Colonic mucosa (tissue), 4 donors: ENCODE data around the gene TCF7L2. TPM values are rescaled to one million over a fixed set of nuclear protein-coding genes. Genes with fewer than 3 reads are reported as not detected.
A peak's percentile ranks its signal among the peaks of the same experiment; 100 is the strongest.

Experiments
- DNase-seq: peaks from one replicate; pipeline ENCODE4 v3.0.0-alpha.2; 2020
- H3K27ac ChIP-seq: fragments of 200-600 bp; one replicate; pipeline ENCODE4 v1.8.0; 2021
- H3K27me3 ChIP-seq: fragments of 200-600 bp; one replicate; pipeline ENCODE4 v1.8.0; 2021
- H3K36me3 ChIP-seq: fragments of 200-600 bp; one replicate; pipeline ENCODE4 v1.8.0; 2021
- H3K4me1 ChIP-seq: fragments of 200-600 bp; one replicate; pipeline ENCODE4 v1.8.0; 2021; ENCODE audit warnings: mild to moderate bottlenecking
- H3K4me3 ChIP-seq: fragments of 200-600 bp; one replicate; pipeline ENCODE4 v1.8.0; 2021
- H3K9ac ChIP-seq, 2 donors: one replicate each; pipeline ENCODE4 v1.7.0; 2013; ENCODE audit warnings: control low read depth in 2 of 2, low read depth in 2 of 2, low read length in 2 of 2
- H3K9me3 ChIP-seq: fragments of 200-600 bp; one replicate; pipeline ENCODE4 v1.8.0; 2021
- intact Hi-C: fragments of 100-400 bp; cut with DNase I; formaldehyde crosslinking; loops from one replicate; pipeline ENCODE4 v1.14.1; 2022
- total RNA-seq, 2 donors: library from RNA; stranded (reverse); fragmentation: NEBNext Ultra II Directional in 1 of 2; extraction: Animal tissue kit (Norgen Biotek cat#: 25700) in 1 of 2; gene quantifications; one replicate each; pipeline ENCODE4 v1.2.1, GENCODE V29; 2021
- TF ChIP-seq, protein P1 (sequence below): fragments of 200-600 bp; IDR thresholded peaks from one replicate; pipeline ENCODE4 v1.8.0; 2022; ENCODE audit warnings: antibody characterized with exemption, mild to moderate bottlenecking
- donor health status: healthy.
- donor health status: DM: no; HTN: no; CAD: no.
- donor health status: DM: no; HTN: no; CAD: no.

The TCF7L2 gene
- total RNA-seq, 2 donors from 2014 or later = 65.1 to 98.9 TPM

- Histone ChIP-seq H3K9me3 (no peaks in the 10 kb centered on the region), H3K9ac (no peak overlapping the region), H3K27me3 (no peaks in the 10 kb centered on the region), H3K36me3 (no peaks in the 10 kb centered on the region), H3K4me3 (no peak overlapping the region), H3K27ac (no peak overlapping the region), H3K4me1 (peaks cover 11% of the 10 kb centered on the region)
- TF ChIP-seq, protein P1, sequence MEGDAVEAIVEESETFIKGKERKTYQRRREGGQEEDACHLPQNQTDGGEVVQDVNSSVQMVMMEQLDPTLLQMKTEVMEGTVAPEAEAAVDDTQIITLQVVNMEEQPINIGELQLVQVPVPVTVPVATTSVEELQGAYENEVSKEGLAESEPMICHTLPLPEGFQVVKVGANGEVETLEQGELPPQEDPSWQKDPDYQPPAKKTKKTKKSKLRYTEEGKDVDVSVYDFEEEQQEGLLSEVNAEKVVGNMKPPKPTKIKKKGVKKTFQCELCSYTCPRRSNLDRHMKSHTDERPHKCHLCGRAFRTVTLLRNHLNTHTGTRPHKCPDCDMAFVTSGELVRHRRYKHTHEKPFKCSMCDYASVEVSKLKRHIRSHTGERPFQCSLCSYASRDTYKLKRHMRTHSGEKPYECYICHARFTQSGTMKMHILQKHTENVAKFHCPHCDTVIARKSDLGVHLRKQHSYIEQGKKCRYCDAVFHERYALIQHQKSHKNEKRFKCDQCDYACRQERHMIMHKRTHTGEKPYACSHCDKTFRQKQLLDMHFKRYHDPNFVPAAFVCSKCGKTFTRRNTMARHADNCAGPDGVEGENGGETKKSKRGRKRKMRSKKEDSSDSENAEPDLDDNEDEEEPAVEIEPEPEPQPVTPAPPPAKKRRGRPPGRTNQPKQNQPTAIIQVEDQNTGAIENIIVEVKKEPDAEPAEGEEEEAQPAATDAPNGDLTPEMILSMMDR = no peak
- intact Hi-C loops = no loop called here
- DNase-seq = no peak
These were observed 50.4 kb downstream of the TCF7L2 start for GRCh38 chr10:113000442-113000841.

DNA sequence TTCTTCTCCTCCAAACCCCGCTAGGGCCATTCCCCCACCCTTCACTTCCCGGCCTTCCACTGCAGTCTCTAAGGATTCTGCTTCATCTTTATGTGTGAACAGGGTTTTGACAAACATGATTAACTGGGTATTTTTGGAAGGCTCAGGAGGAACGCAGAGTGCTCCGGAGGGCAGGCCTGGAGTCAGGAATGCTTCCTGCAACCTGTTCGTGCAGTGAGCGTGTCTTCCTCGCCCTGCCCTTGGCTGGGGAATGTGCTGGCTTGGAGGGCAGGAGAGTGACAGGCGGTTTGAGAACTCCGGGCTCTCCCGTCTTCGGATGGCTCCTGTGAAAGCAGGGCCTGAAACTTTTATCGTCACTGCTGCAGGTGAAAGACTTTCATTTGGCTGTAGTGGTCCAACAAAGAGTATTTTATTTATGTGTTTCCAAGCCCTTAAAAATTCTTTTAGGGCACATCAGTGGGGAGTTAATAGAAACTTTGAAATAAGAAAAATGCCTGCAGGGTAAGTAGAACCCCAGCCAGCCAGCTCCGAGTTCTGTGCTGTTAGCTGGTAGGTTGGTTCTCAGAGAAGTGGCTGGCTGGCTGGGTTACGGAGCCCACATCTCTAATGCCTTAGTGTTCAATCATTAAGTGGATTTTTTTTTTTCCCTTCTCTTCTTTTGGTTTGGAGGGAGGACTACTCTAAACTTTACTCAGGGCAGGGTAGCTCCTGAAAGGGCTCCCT lies 51.0 kb downstream of the TCF7L2 start:
- H3K27ac ChIP-seq = no peak overlapping the region
- peaks cover 12% of the 10 kb centered on the region for H3K4me1 ChIP-seq
- H3K9me3 ChIP-seq = no peaks in the 10 kb centered on the region
- TF ChIP-seq, protein P1 = no peak
- H3K27me3 ChIP-seq = no peaks in the 10 kb centered on the region
- H3K36me3 ChIP-seq = no peaks in the 10 kb centered on the region
- peak; percentile 37 for DNase-seq
- intact Hi-C loops = no loop called here
- H3K9ac ChIP-seq = no peak overlapping the region
- H3K4me3 ChIP-seq = no peak overlapping the region

GRCh38 chr10:113001599-113002448 lies 51.8 kb downstream of the TCF7L2 start:
- peaks cover 15% of the 10 kb centered on the region for H3K4me1 ChIP-seq
- intact Hi-C loops = no loop called here

DNA sequence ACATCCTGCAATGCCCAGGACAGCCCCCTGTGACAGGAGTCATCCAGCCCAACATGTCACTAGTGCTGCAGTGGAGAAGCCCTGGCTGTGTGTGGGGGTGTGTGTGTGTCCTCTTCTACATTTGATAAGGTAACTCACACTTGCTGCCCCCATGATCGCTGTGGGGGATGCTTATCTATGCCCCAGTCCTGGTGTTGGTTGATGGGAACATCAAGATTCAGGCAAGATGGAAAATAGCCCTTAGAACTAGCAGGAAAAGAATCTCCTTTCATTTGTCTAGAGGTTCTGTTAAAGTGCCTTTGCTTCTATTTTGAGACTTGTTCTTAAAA lies 52.4 kb downstream of the TCF7L2 start:
- H3K4me1 ChIP-seq = peaks cover 15% of the 10 kb centered on the region
- no peak overlapping the region for H3K27ac ChIP-seq
- DNase-seq = no peak
- H3K9ac ChIP-seq = no peak overlapping the region
- TF ChIP-seq, protein P1 = no peak
- H3K4me3 ChIP-seq = no peak overlapping the region
- no peaks in the 10 kb centered on the region for H3K9me3 ChIP-seq
- no peaks in the 10 kb centered on the region for H3K36me3 ChIP-seq
- intact Hi-C loops = no loop called here
- no peaks in the 10 kb centered on the region for H3K27me3 ChIP-seq

More at GRCh38 chr10:113001599-113002448, 51.8 kb downstream of the TCF7L2 start:
- TF ChIP-seq, protein P1 = no peak
- H3K4me3 ChIP-seq = no peak overlapping the region
- H3K36me3 ChIP-seq = no peaks in the 10 kb centered on the region
- no peaks in the 10 kb centered on the region for H3K9me3 ChIP-seq
- no peak overlapping the region for H3K9ac ChIP-seq
- no peaks in the 10 kb centered on the region for H3K27me3 ChIP-seq
- H3K27ac ChIP-seq = no peak overlapping the region
- DNase-seq = no peak

GRCh38 chr10:113003052-113003451 lies 53.0 kb downstream of the TCF7L2 start:
- H3K4me3 ChIP-seq = no peak overlapping the region
- H3K27ac ChIP-seq = no peak overlapping the region
- no peaks in the 10 kb centered on the region for H3K27me3 ChIP-seq
- H3K36me3 ChIP-seq = no peaks in the 10 kb centered on the region
- no peaks in the 10 kb centered on the region for H3K9me3 ChIP-seq
- no peak for DNase-seq
- intact Hi-C loops = no loop called here
- TF ChIP-seq, protein P1 = no peak
- H3K9ac ChIP-seq = no peak overlapping the region
- H3K4me1 ChIP-seq = peaks cover 15% of the 10 kb centered on the region
